GM12801 (cell line): ENCODE measurements around the gene F12.

Experiments used
- TF ChIP-seq, protein P1 (sequence below): IDR thresholded peaks from one replicate; pipeline ENCODE4 v1.5.1; 2011; ENCODE audit warnings: control low read depth; ENCODE audit not compliant: insufficient read length; ENCODE audit errors: extremely low read depth

Gene F12

DNA sequence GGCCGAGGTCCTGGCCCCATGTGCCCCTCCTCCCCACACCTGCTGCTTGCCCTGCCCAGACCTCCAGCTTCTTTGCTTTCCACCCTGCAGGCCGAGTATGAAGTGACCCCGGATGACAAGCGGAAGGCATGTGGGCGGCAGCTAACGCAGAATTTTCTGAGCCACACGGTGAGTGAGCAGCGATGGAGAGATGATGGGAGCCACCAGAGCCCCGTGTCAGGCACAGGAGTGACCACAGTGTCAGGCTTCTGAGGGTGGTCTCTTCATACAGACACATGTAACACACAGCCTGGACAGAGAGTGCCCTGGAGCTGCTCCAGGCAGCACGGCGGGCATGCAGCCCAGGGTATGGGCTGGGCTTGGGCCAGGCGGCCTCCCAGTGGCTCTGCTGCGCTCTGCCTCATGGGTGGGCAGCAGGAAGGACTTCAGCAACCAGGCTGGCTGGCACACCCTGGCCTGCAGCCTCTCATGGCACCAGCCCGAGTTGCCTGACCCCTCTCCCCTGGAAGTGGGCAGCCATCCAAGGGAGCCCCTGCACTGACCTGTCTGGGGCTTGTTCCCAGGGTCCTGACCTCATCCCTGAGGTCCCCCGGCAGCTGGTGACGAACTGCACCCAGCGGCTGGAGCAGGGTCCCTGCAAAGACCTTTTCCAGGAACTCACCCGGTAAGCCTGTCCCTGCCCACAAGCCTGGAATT lies 22.9 kb upstream of the F12 start:
- TF ChIP-seq, protein P1, sequence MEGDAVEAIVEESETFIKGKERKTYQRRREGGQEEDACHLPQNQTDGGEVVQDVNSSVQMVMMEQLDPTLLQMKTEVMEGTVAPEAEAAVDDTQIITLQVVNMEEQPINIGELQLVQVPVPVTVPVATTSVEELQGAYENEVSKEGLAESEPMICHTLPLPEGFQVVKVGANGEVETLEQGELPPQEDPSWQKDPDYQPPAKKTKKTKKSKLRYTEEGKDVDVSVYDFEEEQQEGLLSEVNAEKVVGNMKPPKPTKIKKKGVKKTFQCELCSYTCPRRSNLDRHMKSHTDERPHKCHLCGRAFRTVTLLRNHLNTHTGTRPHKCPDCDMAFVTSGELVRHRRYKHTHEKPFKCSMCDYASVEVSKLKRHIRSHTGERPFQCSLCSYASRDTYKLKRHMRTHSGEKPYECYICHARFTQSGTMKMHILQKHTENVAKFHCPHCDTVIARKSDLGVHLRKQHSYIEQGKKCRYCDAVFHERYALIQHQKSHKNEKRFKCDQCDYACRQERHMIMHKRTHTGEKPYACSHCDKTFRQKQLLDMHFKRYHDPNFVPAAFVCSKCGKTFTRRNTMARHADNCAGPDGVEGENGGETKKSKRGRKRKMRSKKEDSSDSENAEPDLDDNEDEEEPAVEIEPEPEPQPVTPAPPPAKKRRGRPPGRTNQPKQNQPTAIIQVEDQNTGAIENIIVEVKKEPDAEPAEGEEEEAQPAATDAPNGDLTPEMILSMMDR: no peak

DNA sequence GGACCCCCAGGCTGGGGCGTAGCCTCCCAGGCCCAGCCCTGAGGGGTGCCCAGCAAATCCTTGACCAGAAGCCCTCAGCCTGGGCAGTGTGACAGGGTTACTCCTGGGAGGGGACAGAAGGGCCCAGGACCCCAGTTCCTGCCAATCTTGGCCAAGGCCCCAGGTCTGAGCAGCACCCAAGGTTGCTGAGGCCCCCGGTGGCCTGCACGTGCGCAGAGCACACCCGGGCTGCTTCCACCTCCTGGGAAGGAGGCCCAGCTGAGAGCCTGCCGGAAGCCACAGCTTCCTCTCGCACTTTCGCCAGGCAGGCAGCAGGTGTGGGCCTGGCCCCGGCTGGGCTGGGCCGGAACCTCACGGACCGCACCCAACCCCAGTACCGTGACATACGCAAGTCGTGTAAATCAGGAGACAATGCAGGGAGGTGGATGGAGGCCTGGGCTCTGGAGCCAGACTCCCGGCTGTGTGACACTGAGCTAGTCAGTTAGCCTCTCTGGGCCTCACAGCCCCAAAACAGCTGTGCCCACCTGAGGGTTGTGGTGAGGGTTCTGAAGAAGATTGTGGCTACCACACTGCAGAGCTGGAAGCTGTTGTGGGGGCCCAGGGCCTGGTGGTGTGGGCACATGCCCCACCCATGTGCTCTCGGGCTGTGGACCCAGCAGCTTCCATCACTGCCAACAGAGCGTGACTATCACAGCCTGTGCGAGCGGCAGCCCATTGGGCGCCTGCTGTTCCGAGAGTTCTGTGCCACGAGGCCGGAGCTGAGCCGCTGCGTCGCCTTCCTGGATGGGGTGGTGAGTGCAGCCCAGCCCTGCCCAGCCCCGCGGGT lies 22.2 kb upstream of the F12 start:
- TF ChIP-seq, protein P1: no peak

DNA sequence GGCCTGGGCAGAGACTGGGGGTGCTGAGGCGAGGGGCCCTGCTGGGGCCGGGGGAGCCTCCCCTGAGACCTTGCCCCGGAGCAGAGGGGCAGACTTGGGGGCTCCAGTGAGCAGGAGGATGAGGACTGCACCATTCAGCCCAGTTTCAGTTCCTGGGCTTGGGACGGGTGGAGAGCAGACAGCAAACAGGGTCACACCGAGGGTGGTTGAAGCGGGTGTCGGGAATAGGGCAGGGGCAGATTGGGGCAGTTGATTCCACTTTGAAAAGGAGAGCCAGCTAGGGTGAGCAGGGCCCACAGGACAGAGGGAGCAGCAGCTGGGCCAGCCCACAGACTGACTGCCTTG lies 21.6 kb upstream of the F12 start:
- TF ChIP-seq, protein P1: no peak

DNA sequence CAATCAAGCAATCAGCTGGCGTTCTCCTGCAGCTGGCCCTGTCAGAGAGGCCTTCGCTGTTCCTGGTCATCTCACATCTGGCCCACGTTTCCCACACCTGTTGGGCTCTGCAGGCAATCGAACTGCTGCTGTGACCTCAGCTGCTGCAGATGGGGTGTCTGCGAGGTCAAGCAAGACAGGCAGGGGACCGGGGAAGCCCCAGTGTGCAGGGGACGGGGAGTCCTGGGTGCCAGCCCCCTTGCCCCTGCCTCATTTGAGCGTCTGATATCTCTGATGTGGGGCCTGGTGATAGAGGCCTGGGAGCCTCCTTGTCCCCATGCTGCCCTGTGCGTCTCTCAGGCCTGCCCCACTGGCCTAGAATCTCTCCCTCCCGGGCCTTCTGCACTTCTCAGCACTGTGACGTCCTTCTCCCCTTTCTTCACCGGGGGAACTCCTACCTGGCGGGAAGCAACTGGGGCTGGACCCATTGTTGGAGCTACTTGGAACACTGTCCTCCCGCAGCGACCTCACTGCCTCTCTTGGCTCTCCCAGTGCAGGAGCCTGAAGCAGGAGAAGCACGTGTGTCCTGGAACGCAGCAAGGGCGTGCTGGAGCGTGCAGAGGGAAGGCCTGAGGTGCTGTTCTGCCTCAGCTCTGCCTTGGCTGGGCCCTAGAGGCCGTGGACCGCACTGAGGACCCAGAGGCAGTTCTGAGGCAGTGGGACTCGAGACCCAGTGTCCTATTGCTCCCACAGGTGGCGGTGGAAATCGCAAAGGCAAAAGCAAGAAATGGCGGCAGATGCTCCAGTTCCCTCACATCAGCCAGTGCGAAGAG lies 21.0 kb upstream of the F12 start:
- TF ChIP-seq, protein P1: no peak

DNA sequence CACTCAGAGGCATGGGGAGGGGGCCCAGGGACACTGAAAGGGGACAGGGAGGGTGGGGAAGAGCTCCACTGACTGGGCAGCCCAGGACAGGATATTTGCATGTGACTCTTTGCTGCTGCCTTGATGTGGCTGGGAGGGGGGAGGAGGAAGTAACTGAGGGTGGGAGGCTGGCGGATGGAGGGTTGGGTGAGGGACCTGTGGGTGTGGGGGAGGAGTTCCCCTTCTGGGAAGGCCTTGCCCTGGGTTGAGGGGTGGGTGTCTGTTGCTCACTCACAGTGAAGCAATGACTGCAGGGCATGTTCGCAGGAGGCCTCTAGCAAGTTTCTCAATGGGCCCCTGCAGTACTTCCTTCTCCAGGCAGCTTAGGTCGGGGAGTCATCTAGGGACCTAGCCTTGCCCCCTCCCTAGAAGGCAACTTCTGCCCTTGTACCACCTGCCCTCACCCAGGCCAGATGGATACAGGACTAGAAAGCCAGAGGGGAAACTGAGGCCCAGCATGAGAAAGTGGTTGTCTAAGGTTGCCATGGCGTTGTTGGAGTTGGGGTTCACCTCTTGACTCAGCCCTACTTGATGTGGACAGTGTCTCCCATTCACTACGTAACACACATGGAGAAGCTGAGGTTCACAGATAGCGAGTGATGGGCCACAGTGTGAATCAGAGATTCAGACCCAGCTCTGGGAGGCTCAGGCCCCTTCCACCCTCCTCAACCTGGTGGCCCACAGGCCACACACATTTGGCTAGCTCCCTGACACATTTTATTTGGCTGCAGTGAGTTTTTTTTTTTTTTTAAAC lies 20.1 kb upstream of the F12 start:
- TF ChIP-seq, protein P1: no peak

DNA sequence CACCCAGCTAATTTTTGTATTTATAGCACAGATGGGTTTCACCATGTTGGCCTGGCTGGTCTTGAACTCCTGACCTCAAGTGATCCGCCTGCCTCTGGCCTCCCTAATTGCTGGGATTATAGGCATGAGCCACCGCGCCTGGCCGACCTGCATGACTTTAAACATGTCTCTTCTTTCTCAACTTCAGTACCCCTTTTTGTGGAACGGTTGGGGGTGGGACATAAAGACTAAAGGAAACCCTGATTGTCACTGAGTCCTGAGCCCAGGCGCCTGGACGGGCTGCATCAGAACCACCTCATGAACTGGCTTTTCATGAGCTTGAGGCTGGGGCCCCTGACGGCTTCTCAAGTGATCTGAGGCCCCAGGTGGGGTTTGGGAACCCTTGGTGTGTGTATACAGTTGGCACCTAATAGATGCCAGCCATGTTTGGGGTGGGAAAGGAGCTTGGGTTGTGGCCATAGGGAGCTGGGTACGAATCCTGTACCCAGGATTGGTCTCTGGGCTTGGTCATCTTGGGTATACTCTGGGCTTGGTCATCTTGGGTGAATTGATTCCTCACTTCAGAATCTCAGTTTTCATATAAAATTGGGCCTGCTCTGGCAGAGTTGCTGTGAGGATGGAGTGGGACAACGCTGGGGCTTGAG lies 19.3 kb upstream of the F12 start:
- TF ChIP-seq, protein P1: no peak
